GM18507 (cell line): ENCODE data around the gene AGL.
"Not testable (repeated sequence)": the region's sequence is repeated elsewhere in the genome, so short reads cannot be mapped to it uniquely, and the experiment has no call there.

Source experiments
- DNase-seq: peaks from one replicate; pipeline ENCODE4 v3.0.0; 2011; ENCODE audit warnings: low read depth; ENCODE audit not compliant: insufficient read length; ENCODE audit errors: extremely low spot score
- FAIRE-seq: peaks from 2 replicates; lab custom pipeline; 2011; peaks lifted over from hg19 to GRCh38; lab: Jason Lieb, UNC

AGL gene

GRCh38 chr1:99934801-99935200 is 84.6 kb downstream of the AGL start:
- FAIRE-seq = no peak
- no peak for DNase-seq

GRCh38 chr1:99935534-99935933 is 85.4 kb downstream of the AGL start:
- FAIRE-seq = no peak
- DNase-seq = no peak

GRCh38 chr1:99936071-99936470 is 85.9 kb downstream of the AGL start:
- DNase-seq (no peak), FAIRE-seq (no peak)

- no peak for FAIRE-seq
- no peak for DNase-seq
These were observed 92.6 kb downstream of the AGL start for GRCh38 chr1:99942723-99943122.

- no peak for FAIRE-seq
- DNase-seq = no peak
These were observed 93.1 kb downstream of the AGL start for GRCh38 chr1:99943223-99943794.

- no peak for FAIRE-seq
These were observed 94.0 kb downstream of the AGL start for GRCh38 chr1:99944192-99944591.

GRCh38 chr1:99945174-99945573 is 95.0 kb downstream of the AGL start:
- FAIRE-seq (no peak), DNase-seq (no peak)

More at GRCh38 chr1:99944192-99944591, 94.0 kb downstream of the AGL start:
- no peak for DNase-seq

GRCh38 chr1:99950486-99950885 is 100.3 kb downstream of the AGL start:
- no peak for FAIRE-seq
- no peak for DNase-seq

GRCh38 chr1:99952522-99952921 is 102.4 kb downstream of the AGL start:
- no peak for FAIRE-seq

GRCh38 chr1:99955375-99955774 is 105.2 kb downstream of the AGL start:
- DNase-seq = no peak
- FAIRE-seq = no peak

More at GRCh38 chr1:99952522-99952921, 102.4 kb downstream of the AGL start:
- no peak for DNase-seq

- FAIRE-seq (no peak), DNase-seq (no peak)
These were observed 106.6 kb downstream of the AGL start for GRCh38 chr1:99956755-99957154.

GRCh38 chr1:99957818-99958217 is 107.7 kb downstream of the AGL start:
- FAIRE-seq (no peak), DNase-seq (no peak)

GRCh38 chr1:99959189-99959705 is 109.1 kb downstream of the AGL start:
- not testable (repeated sequence) for FAIRE-seq, DNase-seq

GRCh38 chr1:99960260-99960659 is 110.1 kb downstream of the AGL start:
- not testable (repeated sequence) for FAIRE-seq, DNase-seq

GRCh38 chr1:99963041-99963795 is 113.1 kb downstream of the AGL start:
- DNase-seq (no peak), FAIRE-seq (no peak)

- DNase-seq (no peak), FAIRE-seq (no peak)
These were observed 114.6 kb downstream of the AGL start for GRCh38 chr1:99964806-99965205.

GRCh38 chr1:99965646-99966375 is 115.7 kb downstream of the AGL start:
- DNase-seq = no peak
- FAIRE-seq = no peak

GRCh38 chr1:99968214-99968613 is 118.1 kb downstream of the AGL start:
- no peak for FAIRE-seq
- DNase-seq = no peak

- DNase-seq (no peak), FAIRE-seq (peak; percentile 21)
These were observed 119.1 kb downstream of the AGL start for GRCh38 chr1:99969260-99969728.
